ENCODE results near the gene HES3.

GRCh38 chr1:6292102-6292501 is 48.1 kb downstream of the HES3 start:
- TF ChIP-seq EZH2 (IDR thresholded peaks at IDR 0.05), result no peak
- TF ChIP-seq POLR2AphosphoS5 (IDR thresholded peaks at IDR 0.05; ENCODE audit: borderline replicate concordance, low read depth, low read length), result no peak
- no peak for TF ChIP-seq FOXP2 (optimal IDR thresholded peaks at IDR 0.05; ENCODE audit: control extremely low read depth, extremely low read length, insufficient read depth)
